ENCODE measurements around the gene ZNF672.

ZNF672 gene

GRCh38 chr1:248837045-248837780 lies 811 bp upstream of the ZNF672 start:
- no peak for DNase-seq

- peak; percentile 18 to 23 for DNase-seq
These were observed 538 bp downstream of the ZNF672 start for GRCh38 chr1:248838357-248839167.

DNA sequence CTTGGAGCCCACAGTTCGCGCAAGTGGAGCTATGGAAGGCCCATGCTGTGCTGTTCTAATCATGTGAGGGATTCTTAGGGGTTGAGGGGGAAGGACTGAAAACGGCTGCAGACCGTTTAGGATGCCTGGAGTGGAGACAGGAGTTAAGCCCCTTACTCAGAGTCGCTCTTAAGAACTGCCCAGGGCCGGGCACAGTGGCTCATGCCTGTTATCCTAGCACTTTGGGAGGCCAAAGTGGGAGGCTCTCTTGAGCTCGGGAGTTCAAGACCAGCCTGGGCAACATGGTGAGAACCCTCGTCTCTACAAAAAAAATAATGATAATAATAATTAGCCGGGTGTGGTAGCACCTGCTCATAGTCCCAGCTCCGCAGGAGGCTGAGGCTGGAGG lies 1.1 kb downstream of the ZNF672 start:
- no peak for DNase-seq

DNA sequence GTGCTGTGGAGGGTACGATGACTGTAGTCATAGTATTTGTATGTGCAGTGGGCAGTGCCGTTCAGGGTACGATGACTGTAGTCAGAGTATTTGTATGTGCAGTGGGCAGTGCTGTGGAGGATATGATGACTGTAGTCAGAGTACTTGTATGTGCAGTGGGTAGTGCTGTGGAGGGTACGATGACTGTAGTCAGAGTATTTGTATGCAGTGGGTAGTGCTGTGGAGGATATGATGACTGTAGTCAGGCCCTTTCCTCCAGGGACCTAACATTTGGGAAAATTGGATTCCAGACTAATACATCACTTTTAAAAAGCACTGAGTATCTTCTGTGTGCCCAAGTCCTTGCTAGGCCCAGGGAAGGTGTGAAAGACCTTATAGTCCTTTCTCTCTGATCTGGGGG lies 2.9 kb downstream of the ZNF672 start:
- no peak for DNase-seq

DNA sequence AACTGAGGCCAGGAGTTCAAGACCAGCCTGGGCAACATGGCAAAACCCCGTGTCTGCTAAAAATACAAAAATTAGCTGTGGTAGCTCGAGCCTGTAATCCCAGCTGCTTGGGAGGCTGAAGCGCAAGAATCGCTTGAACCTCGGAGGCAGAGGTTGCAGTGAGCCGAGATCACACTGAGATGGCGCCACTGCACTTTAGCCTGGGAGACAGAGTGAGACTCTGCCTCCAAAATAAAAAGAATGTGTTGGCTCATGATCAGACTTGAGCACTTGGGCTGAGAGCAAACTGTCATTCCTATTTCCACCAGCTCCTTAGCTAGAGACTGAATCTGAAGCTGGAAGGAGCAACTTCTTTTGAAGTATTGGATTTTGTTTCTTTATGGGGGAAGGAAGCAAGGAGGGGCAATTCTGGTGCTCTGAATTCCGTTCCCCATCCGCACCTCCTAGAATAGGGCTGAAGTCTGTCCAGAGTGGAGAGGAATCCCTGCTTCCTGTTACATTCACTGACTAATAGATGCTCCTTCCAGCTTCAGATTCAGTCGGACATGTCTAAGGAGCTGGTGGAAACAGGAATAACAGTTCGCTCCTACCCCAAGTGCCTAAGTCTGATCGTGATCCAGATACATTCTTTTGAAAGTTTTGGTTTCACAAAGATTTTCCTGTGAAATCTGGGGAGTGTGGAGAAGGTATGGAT lies 3.8 kb downstream of the ZNF672 start:
- no peak for DNase-seq

DNA sequence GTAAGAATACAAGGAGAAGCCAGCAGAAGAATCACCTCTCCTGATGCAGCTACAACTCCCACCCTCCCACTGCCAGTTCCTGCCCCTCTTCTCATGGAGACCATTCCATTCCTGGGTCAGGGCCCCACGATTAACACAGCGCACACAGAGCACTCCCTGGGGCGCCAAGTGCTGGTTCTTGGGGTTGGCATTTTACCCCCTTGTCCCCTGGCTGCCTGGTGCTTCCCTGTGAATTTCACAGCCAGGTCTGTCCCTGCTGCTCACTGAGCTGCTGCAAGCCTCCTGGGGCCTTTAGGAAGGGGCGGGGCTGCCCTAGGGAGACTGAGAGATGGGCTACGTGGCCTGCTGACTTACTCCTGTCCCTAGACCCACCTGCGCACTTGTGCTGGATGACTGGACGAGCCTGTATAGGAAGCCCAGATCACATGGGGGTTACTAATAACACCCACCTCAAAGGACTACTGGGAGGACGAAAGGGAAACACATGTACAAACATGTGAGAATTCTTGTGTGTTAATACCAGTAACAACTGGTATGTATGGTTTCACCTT lies 4.8 kb downstream of the ZNF672 start:
- DNase-seq, result no peak

GRCh38 chr1:248843687-248844086 lies 5.7 kb downstream of the ZNF672 start:
- DNase-seq, result no peak

DNA sequence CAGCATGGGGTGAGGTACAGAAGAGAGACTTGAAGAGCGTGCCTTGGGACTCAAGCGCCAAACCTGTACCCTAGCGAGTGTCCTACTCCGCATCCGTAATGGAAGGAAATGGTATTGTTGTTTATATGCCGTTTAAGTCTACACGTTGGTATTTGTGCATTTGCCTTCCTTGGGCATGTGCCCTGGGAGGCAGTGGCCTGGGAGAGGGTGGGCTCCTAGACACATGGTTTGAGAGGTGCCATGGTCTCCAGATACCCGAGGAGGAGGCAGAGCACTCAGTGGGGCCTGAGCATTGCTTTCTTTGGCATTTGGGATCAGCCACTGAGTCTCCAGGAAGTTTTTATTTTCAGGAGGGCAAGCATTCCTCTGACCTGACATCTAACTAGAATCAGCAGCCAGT lies 6.5 kb downstream of the ZNF672 start:
- no peak for DNase-seq

GRCh38 chr1:248847181-248847955 lies 9.3 kb downstream of the ZNF672 start:
- no peak for DNase-seq

DNA sequence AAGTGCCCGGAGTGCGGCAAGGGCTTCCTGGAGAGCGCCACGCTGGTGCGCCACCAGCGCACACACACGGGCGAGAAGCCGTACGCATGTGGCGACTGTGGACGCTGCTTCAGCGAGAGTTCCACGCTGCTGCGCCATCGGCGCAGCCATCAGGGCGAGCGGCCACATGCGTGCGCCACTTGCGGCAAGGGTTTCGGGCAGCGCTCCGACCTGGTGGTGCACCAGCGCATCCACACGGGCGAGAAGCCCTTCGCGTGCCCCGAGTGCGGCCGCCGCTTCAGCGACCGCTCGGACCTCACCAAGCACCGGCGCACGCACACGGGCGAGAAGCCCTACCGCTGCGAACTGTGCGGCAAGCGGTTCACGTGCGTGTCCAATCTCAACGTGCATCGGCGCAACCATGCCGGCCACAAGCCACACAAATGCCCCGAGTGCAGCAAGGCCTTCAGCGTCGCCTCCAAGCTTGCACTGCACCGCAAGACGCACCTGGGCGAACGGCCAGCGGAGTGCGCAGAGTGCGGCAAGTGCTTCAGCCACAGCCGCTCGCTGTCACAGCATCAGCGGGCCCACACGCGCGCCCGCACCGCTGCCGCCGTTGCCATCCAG lies 10.0 kb downstream of the ZNF672 start:
- no peak for DNase-seq

DNA sequence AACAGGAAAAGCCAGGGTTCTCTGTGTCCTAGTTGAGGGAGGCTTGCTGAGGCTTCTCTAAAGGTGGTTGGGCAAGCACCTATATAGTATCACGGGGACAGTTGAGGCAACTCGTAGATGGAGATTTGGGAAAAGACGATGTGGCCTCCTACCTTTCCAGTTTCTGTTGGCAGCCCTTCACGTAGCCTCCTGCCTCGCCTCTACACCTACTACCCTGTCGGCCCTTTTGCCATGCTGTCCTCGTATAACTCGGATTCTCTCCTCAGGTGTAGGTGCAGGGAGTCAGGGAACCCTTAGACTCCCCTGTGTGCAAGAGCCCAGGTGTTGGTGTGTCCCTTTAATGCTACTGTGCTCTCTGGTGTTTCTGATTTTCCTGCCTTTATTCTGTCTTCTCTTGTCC lies 10.6 kb downstream of the ZNF672 start:
- no peak for DNase-seq

DNA sequence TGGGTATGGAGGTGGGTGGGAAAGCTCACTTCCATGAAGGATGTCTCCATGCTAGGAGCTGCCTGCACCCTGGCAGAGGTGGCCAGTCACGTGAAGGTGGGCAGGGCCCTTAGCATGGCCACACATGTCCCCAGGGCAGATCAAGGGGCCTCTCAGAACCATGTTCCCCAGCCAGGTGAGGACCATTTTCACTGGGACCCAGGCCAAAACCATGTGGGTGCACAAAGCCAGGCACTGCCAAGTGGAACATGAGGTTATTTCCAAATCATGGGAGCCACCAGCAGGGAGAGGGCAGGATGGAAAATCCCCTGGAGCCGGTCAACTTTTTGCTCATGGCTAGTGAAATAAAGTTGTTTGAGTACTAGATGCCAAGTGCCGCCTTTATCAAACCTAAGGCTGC lies 11.1 kb downstream of the ZNF672 start:
- no peak for DNase-seq

GRCh38 chr1:248849637-248850036 lies 11.6 kb downstream of the ZNF672 start:
- DNase-seq, result no peak

GRCh38 chr1:248850124-248850523 lies 12.1 kb downstream of the ZNF672 start:
- DNase-seq, result no peak

DNA sequence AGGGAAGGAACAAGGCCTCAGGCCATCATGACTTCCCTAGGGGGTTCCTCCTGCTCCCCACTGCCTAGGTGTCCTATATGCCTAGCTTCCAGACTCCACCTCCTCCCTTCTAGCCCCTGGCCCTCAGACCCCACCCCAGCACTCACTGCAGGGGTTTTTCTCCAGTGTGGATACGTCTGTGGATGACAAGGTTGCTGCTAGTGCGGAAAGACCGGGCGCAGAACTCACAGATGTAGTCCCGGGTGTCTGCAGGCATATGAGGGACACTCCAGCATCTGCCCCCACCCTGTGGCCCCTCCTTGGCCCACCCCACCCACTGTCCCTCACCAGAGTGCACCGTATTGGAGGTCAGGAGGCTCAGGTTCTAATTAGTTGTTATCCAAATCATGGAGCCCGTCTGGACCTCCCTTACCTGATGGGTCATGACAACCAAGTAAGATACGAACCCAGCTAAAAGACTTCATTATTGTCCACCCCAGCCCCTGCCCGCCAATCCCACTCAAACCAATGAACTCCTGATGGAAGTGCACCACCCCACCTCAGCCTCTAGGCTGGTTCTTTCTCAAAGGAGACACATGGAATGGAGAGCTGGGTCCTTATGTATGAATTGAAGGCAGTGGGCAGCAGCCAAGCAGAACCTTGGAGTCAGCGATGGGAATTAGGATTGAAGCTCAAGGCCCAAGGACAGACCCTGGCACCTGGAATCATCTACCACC lies 12.7 kb downstream of the ZNF672 start:
- DNase-seq, result no peak

DNA sequence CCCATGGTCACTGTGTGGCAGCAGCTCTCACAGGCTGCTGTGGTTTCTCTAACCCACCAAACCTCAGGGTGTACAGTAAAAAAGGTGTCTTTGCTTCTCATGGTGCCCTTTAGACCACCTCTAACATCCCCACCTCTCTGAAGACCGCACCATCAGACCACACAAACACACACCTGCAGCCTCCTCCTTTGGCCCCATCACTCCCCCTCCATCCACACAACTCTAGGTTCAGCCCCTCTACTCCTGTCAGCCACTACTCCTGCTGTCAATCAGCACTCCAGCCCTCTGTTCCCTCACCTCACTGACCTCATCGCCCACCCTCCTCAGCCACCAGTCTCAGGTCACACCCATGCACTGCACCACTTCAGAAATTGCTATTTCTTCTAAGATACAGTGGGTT lies 13.4 kb downstream of the ZNF672 start:
- DNase-seq, result no peak

GRCh38 chr1:248852481-248853405 lies 14.7 kb downstream of the ZNF672 start:
- no peak for DNase-seq

- DNase-seq, result no peak
These were observed 15.8 kb downstream of the ZNF672 start for GRCh38 chr1:248853663-248854375.

DNA sequence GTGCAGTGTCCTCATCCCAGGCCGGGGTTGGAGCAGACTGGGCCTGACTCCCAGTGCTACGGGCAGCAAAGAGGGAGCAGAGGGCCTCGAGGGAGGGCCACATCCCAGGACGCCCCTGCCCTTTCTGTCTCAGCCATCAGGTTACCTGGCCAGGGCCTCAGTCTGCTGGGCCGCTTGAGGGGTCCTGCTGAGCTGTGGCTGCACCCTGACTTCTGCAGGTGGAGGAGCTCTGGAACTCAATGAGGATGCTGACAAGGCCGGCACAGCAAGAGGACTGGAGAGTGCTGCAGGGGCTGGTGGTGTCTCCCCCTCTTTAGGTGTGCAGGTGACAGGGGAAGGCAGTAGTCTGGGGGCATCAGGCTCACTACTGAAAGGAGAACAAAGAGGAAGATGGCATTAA lies 17.6 kb downstream of the ZNF672 start:
- DNase-seq, result no peak

GRCh38 chr1:248856176-248856575 lies 18.2 kb downstream of the ZNF672 start:
- no peak for DNase-seq
